GM13977 (cell line): ENCODE measurements around the gene S100A10.

Experiments
- DNase-seq: peaks from one replicate; pipeline ENCODE4 v3.0.0; 2012; ENCODE audit warnings: low spot score
- in situ Hi-C: fragments of 300-500 bp; cut with MboI; formaldehyde crosslinking; loops from one replicate; pipeline ENCODE4 v1.12.0; 2022; ENCODE audit warnings: low sequenced_read_pairs, low pct_unique_long_range_greater_than_20kb, mixed read lengths, inconsistent platforms; ENCODE audit not compliant: unreplicated experiment
- TF ChIP-seq, protein P1 (sequence below): IDR thresholded peaks from 2 replicates; pipeline ENCODE4 v1.5.1; 2012; ENCODE audit warnings: mild to moderate bottlenecking, control low read depth; ENCODE audit not compliant: insufficient read depth; ENCODE audit errors: extremely low read depth, missing control alignments

The S100A10 gene

GRCh38 chr1:151935154-151935553, 58.5 kb downstream of the S100A10 start:
- in situ Hi-C loops: loop anchor here (10.0 kb wide), 1 partner anchor 70 kb away; no protein-coding TSS in a partner anchor
- TF ChIP-seq, protein P1, sequence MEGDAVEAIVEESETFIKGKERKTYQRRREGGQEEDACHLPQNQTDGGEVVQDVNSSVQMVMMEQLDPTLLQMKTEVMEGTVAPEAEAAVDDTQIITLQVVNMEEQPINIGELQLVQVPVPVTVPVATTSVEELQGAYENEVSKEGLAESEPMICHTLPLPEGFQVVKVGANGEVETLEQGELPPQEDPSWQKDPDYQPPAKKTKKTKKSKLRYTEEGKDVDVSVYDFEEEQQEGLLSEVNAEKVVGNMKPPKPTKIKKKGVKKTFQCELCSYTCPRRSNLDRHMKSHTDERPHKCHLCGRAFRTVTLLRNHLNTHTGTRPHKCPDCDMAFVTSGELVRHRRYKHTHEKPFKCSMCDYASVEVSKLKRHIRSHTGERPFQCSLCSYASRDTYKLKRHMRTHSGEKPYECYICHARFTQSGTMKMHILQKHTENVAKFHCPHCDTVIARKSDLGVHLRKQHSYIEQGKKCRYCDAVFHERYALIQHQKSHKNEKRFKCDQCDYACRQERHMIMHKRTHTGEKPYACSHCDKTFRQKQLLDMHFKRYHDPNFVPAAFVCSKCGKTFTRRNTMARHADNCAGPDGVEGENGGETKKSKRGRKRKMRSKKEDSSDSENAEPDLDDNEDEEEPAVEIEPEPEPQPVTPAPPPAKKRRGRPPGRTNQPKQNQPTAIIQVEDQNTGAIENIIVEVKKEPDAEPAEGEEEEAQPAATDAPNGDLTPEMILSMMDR: no peak
- DNase-seq: no peak

- in situ Hi-C loops: loop anchor here (10.0 kb wide), 1 partner anchor 71 kb away; no protein-coding TSS in a partner anchor
- peak; percentile 46 for DNase-seq
- TF ChIP-seq, protein P1: peak; percentile 83
Measured at GRCh38 chr1:151934048-151934493, 59.6 kb downstream of the S100A10 start.
